Measurements from ENCODE around the gene DDR2.

DNA sequence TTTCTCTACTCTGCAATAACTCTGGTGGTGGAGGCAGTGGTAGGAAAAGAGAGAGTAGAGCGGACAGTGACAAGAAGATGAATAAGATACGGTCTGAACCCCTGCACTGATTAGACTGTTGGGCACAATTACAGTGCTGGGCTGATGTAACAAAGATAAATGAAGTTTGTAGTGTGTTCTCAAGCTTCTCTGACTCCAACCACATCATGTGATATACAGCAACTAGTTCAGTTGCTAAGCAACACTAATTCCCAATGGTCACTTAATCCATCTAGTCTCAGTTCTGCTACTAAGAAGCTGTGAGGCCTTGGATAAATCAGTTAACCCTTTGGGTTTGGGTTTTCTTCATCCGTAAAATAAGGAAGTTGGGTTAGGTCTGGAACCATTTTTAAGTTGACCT, 17.3 kb downstream of the DDR2 start:
- TF ChIP-seq, protein P1, sequence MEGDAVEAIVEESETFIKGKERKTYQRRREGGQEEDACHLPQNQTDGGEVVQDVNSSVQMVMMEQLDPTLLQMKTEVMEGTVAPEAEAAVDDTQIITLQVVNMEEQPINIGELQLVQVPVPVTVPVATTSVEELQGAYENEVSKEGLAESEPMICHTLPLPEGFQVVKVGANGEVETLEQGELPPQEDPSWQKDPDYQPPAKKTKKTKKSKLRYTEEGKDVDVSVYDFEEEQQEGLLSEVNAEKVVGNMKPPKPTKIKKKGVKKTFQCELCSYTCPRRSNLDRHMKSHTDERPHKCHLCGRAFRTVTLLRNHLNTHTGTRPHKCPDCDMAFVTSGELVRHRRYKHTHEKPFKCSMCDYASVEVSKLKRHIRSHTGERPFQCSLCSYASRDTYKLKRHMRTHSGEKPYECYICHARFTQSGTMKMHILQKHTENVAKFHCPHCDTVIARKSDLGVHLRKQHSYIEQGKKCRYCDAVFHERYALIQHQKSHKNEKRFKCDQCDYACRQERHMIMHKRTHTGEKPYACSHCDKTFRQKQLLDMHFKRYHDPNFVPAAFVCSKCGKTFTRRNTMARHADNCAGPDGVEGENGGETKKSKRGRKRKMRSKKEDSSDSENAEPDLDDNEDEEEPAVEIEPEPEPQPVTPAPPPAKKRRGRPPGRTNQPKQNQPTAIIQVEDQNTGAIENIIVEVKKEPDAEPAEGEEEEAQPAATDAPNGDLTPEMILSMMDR (IDR thresholded peaks at IDR 0.05), result no peak
- no peak for TF ChIP-seq POLR2A (IDR thresholded peaks at IDR 0.05)

All from lower leg skin (tissue), 3 donors.